Mesendoderm (in vitro differentiated cells): ENCODE results near the gene FBXL17.
A peak's percentile ranks its signal among the peaks of the same experiment; 100 is the strongest.

Source experiments
- DNase-seq: peaks from one replicate; pipeline ENCODE4 v3.0.0; 2013
- H2AK5ac ChIP-seq: 2 replicates; pipeline ENCODE4 v1.6.1; 2013; ENCODE audit warnings: low read length, inconsistent platforms
- H2BK120ac ChIP-seq: 2 replicates; pipeline ENCODE4 v1.6.1; 2013; ENCODE audit warnings: low read depth, mild to moderate bottlenecking, low read length, moderate library complexity, mixed read lengths
- H2BK15ac ChIP-seq: replicated peaks from 2 replicates; pipeline ENCODE4 v1.6.1; 2013; ENCODE audit warnings: low read depth, mild to moderate bottlenecking, moderate library complexity
- H2BK5ac ChIP-seq: 2 replicates; pipeline ENCODE4 v1.6.1; 2013; ENCODE audit warnings: low read length, inconsistent platforms
- H3K18ac ChIP-seq: 2 replicates; pipeline ENCODE4 v1.6.1; 2013; ENCODE audit warnings: mild to moderate bottlenecking, low read length, mixed read lengths
- H3K23ac ChIP-seq: one replicate; pipeline ENCODE4 v1.6.1; 2013; ENCODE audit warnings: low read length
- H3K27ac ChIP-seq: 2 replicates; pipeline ENCODE4 v1.5.1; 2013; ENCODE audit warnings: low read depth, mild to moderate bottlenecking, inconsistent platforms, low read length, moderate library complexity
- H3K27me3 ChIP-seq: 2 replicates; pipeline ENCODE4 v1.6.1; 2013; ENCODE audit warnings: low read length, control low read depth, mild to moderate bottlenecking, inconsistent platforms; ENCODE audit not compliant: insufficient read depth, poor library complexity
- H3K36me3 ChIP-seq: 2 replicates; pipeline ENCODE4 v1.6.1; 2013; ENCODE audit warnings: low read length, inconsistent platforms; ENCODE audit not compliant: control insufficient read depth, insufficient read depth
- H3K4ac ChIP-seq: one replicate; pipeline ENCODE4 v1.6.1; 2013; ENCODE audit warnings: low read depth, mild to moderate bottlenecking, low read length, moderate library complexity
- H3K4me1 ChIP-seq: 2 replicates; pipeline ENCODE4 v1.6.1; 2013; ENCODE audit warnings: low read depth, low read length, inconsistent platforms; ENCODE audit not compliant: control insufficient read depth
- H3K4me2 ChIP-seq: 2 replicates; pipeline ENCODE4 v1.6.1; 2013; ENCODE audit warnings: low read length
- H3K4me3 ChIP-seq: 2 replicates; pipeline ENCODE4 v1.5.1; 2013; ENCODE audit warnings: mild to moderate bottlenecking, low read length
- H3K56ac ChIP-seq: one replicate; pipeline ENCODE4 v1.6.1; 2013; ENCODE audit warnings: low read length
- H3K79me1 ChIP-seq: 2 replicates; pipeline ENCODE4 v1.6.1; 2013; ENCODE audit warnings: low read length, inconsistent platforms
- H3K79me2 ChIP-seq: 2 replicates; pipeline ENCODE4 v1.6.1; 2013; ENCODE audit warnings: mild to moderate bottlenecking, low read length; ENCODE audit not compliant: control insufficient read depth, insufficient read depth
- H3K9ac ChIP-seq: 2 replicates; pipeline ENCODE4 v1.6.1; 2013; ENCODE audit warnings: low read length, inconsistent platforms
- H4K5ac ChIP-seq: one replicate; pipeline ENCODE4 v1.6.1; 2013; ENCODE audit warnings: low read length
- H4K8ac ChIP-seq: one replicate; pipeline ENCODE4 v1.6.1; 2013; ENCODE audit warnings: low read depth, mild to moderate bottlenecking, control low read depth, low read length, moderate library complexity
- WGBS: extraction: QIAGEN DNeasy Blood & Tissue Kit; methylation state at CpG from one replicate; pipeline ENCODE4 v1.1.7; 2013; ENCODE audit warnings: low lambda C conversion rate, missing lambda C conversion rate; ENCODE audit not compliant: insufficient coverage; ENCODE audit errors: extremely low coverage; 5-methylcytosine and 5-hydroxymethylcytosine counted together

Gene FBXL17

DNA sequence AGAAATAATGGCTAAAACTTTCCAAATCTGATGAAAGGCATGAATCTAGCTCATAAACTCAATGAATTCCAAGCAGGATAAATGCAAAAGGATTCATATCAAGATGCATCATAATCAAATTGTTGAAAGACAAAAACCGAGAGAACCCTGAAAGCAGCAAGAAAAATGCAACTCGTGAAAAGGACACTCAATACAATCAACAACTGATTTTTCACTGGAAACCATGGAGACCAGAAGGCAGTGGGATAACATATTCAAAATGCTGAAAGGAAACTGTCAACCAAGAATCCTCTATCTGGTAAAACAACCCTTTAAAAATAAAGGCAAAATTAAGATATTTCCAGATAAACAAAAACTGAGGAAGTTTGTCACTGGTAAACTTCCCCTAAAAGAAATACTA lies 9.5 kb downstream of the FBXL17 start:
- no peak overlapping the region for H3K18ac ChIP-seq
- no peaks in the 10 kb centered on the region for H3K36me3 ChIP-seq
- H3K27ac ChIP-seq = no peak overlapping the region
- H2BK120ac ChIP-seq = no peak overlapping the region
- H3K4me3 ChIP-seq = no peak overlapping the region
- no peak overlapping the region for H3K23ac ChIP-seq
- no peaks in the 10 kb centered on the region for H3K27me3 ChIP-seq
- no peak overlapping the region for H3K56ac ChIP-seq
- H4K8ac ChIP-seq = no peak overlapping the region
- H2BK5ac ChIP-seq = no peak overlapping the region
- no peak overlapping the region for H3K4ac ChIP-seq
- H4K5ac ChIP-seq = no peak overlapping the region
- peaks cover 5% of the 10 kb centered on the region for H3K79me1 ChIP-seq
- peak; percentile 22 for DNase-seq
- peaks cover 3% of the 10 kb centered on the region for H3K79me2 ChIP-seq
- H3K4me1 ChIP-seq = peaks cover 3% of the 10 kb centered on the region
- H3K9ac ChIP-seq = no peak overlapping the region
- H2BK15ac ChIP-seq = no peak overlapping the region
- no peak overlapping the region for H3K4me2 ChIP-seq
- no peak overlapping the region for H2AK5ac ChIP-seq
- no CpG with 5 or more reads among the region's 2 CpGs for WGBS

DNA sequence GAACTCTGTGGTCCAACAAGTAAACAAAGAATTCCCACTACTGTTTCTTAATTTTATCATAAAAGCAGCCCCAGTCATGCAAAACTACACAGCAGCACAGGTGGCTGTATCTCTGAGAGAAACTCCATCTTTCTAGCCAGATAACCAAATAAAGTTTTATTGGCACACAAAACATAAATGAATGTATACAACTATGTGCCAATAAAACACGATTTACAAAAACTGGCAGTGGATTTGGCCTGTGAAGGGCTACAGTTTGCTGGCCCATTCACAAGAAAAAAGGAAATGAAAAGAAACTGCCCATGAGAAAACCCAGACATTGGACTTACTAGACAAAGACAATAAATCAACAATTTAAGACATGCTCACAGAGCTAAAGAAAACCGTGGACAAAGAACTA lies 10.6 kb downstream of the FBXL17 start:
- H3K79me1 ChIP-seq = peaks cover 4% of the 10 kb centered on the region
- no peak overlapping the region for H3K18ac ChIP-seq
- H2BK15ac ChIP-seq = no peak overlapping the region
- H2BK120ac ChIP-seq = no peak overlapping the region
- no peak overlapping the region for H3K27ac ChIP-seq
- no peak overlapping the region for H3K4me3 ChIP-seq
- H3K4me2 ChIP-seq = no peak overlapping the region
- H3K79me2 ChIP-seq = peaks cover 3% of the 10 kb centered on the region
- H3K27me3 ChIP-seq = no peaks in the 10 kb centered on the region
- WGBS = no CpG with 5 or more reads among the region's 2 CpGs
- no peak for DNase-seq
- H3K36me3 ChIP-seq = no peaks in the 10 kb centered on the region
- no peak overlapping the region for H4K5ac ChIP-seq
- no peak overlapping the region for H3K56ac ChIP-seq
- H3K23ac ChIP-seq = no peak overlapping the region
- no peak overlapping the region for H3K4ac ChIP-seq
- no peak overlapping the region for H2BK5ac ChIP-seq
- no peak overlapping the region for H2AK5ac ChIP-seq
- no peak overlapping the region for H3K9ac ChIP-seq
- H4K8ac ChIP-seq = no peak overlapping the region
- H3K4me1 ChIP-seq = peaks cover 3% of the 10 kb centered on the region

DNA sequence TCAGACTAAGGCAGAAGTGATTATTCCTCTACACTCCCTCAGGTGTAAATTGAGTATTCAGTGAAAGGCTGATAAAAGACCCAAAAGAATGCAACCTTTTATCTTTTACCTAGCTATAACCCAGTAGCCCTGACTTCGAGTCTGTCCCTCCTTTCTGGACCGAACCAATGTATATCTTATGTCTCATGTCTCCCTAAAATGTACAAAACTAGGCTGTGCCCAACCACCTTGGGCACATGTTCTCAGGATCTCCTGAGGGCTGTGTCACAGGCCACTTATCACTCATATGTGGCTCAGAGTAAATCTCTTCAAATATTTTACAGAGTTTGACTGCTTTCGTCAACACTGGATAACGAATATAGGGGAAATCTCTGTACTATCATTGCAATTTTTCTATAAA lies 12.7 kb downstream of the FBXL17 start:
- Histone ChIP-seq H3K79me2 (peaks cover 2% of the 10 kb centered on the region), H2BK5ac (no peak overlapping the region), H3K79me1 (peaks cover 4% of the 10 kb centered on the region), H3K9ac (no peak overlapping the region), H4K8ac (no peak overlapping the region), H3K4me3 (no peak overlapping the region), H3K27ac (no peak overlapping the region), H3K56ac (no peak overlapping the region), H3K27me3 (no peaks in the 10 kb centered on the region), H3K18ac (no peak overlapping the region), H2AK5ac (no peak overlapping the region), H3K36me3 (no peaks in the 10 kb centered on the region), H3K4ac (peak overlapping the region; percentile 31), H3K4me2 (no peak overlapping the region), H2BK15ac (no peak overlapping the region), H4K5ac (no peak overlapping the region), H3K23ac (no peak overlapping the region), H2BK120ac (no peak overlapping the region), H3K4me1 (peaks cover 3% of the 10 kb centered on the region)
- DNase-seq = peak; percentile 48
- no CpG with 5 or more reads among the region's 4 CpGs for WGBS

DNA sequence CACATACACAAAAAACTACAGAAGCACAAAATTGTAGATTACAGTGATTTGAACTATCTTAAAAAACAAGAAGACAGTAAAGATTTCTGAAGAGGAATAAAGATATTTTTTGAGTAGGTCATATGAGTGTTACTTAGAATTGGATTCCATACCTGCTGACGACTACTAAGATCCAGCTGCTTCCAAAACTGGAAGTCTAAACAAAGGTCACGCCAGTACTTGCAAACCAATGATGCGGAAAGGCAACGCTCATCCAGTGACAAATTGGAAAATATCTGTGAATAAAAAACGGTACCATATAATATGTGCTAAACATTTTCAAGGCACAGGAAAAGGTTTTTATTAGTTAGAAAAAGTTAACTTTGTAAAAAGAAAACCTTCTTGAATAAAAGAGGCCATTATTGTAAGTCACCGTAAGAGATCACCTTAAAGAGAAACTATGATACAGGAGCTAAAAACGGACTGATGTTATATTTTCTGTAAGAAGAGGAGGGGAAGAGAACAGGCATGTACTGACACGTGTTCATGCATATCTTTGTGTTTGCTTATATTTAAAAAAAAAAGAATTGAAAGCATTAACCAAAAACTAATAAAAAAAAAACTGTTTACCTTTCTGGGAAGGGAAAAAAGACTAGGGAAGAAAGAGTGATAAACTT lies 14.1 kb downstream of the FBXL17 start:
- Histone ChIP-seq H3K4me3 (no peak overlapping the region), H3K4ac (no peak overlapping the region), H3K9ac (no peak overlapping the region), H4K5ac (no peak overlapping the region), H2BK15ac (no peak overlapping the region), H2BK5ac (no peak overlapping the region), H3K36me3 (no peaks in the 10 kb centered on the region), H2AK5ac (no peak overlapping the region), H3K27ac (no peak overlapping the region), H3K79me2 (peaks cover 2% of the 10 kb centered on the region), H3K56ac (no peak overlapping the region), H3K27me3 (no peaks in the 10 kb centered on the region), H3K18ac (no peak overlapping the region), H3K23ac (no peak overlapping the region), H3K4me1 (peaks cover 3% of the 10 kb centered on the region), H3K79me1 (peaks cover 4% of the 10 kb centered on the region), H4K8ac (no peak overlapping the region), H3K4me2 (no peak overlapping the region), H2BK120ac (no peak overlapping the region)
- no CpG with 5 or more reads among the region's 8 CpGs for WGBS
- no peak for DNase-seq

DNA sequence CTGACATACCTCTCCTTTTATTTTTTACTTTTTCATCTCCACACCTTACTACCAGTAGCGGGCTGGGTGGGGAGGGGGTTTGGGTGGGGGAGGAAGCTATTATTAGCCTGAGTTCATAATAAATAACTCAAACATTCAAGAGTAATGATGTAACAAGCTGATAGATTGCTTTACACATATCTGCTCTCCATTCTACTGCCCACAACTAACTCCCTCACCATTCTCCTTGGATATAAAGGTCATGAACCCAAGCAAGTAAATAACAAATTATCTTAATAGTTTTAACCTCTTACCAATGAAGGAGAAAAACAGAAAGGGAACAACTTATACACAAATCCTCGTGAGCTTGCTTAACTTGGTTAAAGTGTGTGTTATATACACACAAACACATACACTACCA lies 15.4 kb downstream of the FBXL17 start:
- Histone ChIP-seq H3K9ac (no peak overlapping the region), H3K27ac (no peak overlapping the region), H2BK5ac (no peak overlapping the region), H2AK5ac (no peak overlapping the region), H3K79me1 (peaks cover 2% of the 10 kb centered on the region), H3K23ac (no peak overlapping the region), H3K4me2 (no peak overlapping the region), H4K8ac (no peak overlapping the region), H4K5ac (no peak overlapping the region), H3K36me3 (no peaks in the 10 kb centered on the region), H3K18ac (no peak overlapping the region), H3K56ac (no peak overlapping the region), H3K79me2 (peaks cover 2% of the 10 kb centered on the region), H3K4ac (no peak overlapping the region), H2BK120ac (no peak overlapping the region), H3K27me3 (no peaks in the 10 kb centered on the region), H3K4me1 (peaks cover 3% of the 10 kb centered on the region), H2BK15ac (no peak overlapping the region), H3K4me3 (no peak overlapping the region)
- no peak for DNase-seq
- no CpG with 5 or more reads among the region's 2 CpGs for WGBS

DNA sequence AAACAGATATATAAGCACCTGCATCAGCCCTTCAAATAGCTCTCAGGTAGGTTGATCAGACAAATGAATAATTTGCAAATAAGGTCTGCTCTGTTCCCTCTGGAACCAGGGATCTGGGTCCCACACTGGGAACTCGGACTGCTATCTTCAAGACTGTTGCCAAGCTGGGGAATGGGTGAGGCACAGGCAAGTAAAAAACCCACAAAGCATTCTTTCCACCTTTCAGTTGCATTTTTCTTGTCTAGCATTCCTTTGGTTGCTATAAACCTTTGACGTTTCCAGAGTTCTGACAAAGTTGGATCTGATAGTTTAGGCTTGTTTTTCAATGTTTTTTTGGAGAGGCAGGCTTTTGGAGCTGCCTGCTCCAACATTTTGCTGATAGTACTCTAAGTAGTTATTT lies 20.1 kb downstream of the FBXL17 start:
- no peak for DNase-seq
- H2BK15ac ChIP-seq = no peak overlapping the region
- H2AK5ac ChIP-seq = no peak overlapping the region
- no peak overlapping the region for H3K4ac ChIP-seq
- no peak overlapping the region for H3K9ac ChIP-seq
- no peak overlapping the region for H4K8ac ChIP-seq
- H2BK120ac ChIP-seq = no peak overlapping the region
- H3K23ac ChIP-seq = no peak overlapping the region
- H4K5ac ChIP-seq = no peak overlapping the region
- no peaks in the 10 kb centered on the region for H3K4me1 ChIP-seq
- no peak overlapping the region for H2BK5ac ChIP-seq
- no CpG with 5 or more reads among the region's 2 CpGs for WGBS
- H3K36me3 ChIP-seq = no peaks in the 10 kb centered on the region
- H3K79me2 ChIP-seq = no peaks in the 10 kb centered on the region
- no peaks in the 10 kb centered on the region for H3K27me3 ChIP-seq
- H3K56ac ChIP-seq = no peak overlapping the region
- no peak overlapping the region for H3K4me3 ChIP-seq
- no peak overlapping the region for H3K4me2 ChIP-seq
- no peaks in the 10 kb centered on the region for H3K79me1 ChIP-seq
- H3K27ac ChIP-seq = no peak overlapping the region
- no peak overlapping the region for H3K18ac ChIP-seq
